ENCODE measurements around the gene GPRC5B. TPM values are rescaled to one million over a fixed set of nuclear protein-coding genes. Genes with fewer than 3 reads are reported as not detected.
A peak's percentile ranks its signal among the peaks of the same experiment; 100 is the strongest.

The GPRC5B gene
- total RNA-seq, 1 experiment from 2014 or later: 6.9 TPM

DNA sequence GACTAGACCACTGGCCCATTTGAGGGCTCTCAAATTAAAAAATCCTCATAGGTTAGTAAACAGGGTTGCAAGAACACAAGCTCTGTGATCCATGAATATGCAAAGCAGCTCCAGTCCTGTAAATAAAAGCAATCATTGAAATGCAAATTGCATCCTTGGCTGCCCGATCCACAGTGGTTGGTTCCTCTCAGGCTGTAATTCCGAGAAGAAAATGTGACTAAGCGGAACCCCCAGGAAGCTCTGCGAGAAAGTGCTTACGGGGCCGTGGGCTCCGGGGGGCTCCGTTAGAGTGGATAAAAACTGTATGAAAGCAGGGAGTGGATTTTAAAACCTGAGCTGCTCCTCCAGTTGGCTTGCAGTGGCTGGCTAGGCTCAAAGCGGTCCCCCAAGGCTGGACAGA is 2.5 kb downstream of the GPRC5B start:
- ChIA-PET POLR2A (ENCODE audit: low non-redundant PET) (no interaction called here), CTCF (interaction anchor here (1.1 kb wide), 2 partner anchors 25 to 281 kb away, joined by 4 to 5 read pairs; no protein-coding TSS in a partner anchor)
- intact Hi-C loops (cut with micrococcal nuclease; ENCODE audit: unreplicated experiment): loop anchor here (2.0 to 10.0 kb wide), 2 partner anchors 163 to 497 kb away; partner anchors contain the start of genes IQCK and KNOP1
- Histone ChIP-seq H3K36me3 (ENCODE audit: insufficient read depth, low read length, poor library complexity, severe bottlenecking) (no peaks in the 10 kb centered on the region), H3K27me3 (replicated peaks; ENCODE audit: insufficient read depth, low read depth, low read length, poor library complexity) (peaks cover 11% of the 10 kb centered on the region), H3K27ac (ENCODE audit: low read depth, low read length, poor library complexity, severe bottlenecking) (no peak overlapping the region), H3K4me1 (ENCODE audit: insufficient read depth, low read length, poor library complexity, severe bottlenecking) (peaks cover 23% of the 10 kb centered on the region), H3K4me3 (ENCODE audit: low read depth, low read length, poor library complexity, severe bottlenecking) (peak overlapping the region; percentile 48), H3K9me3 (ENCODE audit: low read depth, low read length, poor library complexity, severe bottlenecking) (no peaks in the 10 kb centered on the region)
- TF ChIP-seq, protein P1, sequence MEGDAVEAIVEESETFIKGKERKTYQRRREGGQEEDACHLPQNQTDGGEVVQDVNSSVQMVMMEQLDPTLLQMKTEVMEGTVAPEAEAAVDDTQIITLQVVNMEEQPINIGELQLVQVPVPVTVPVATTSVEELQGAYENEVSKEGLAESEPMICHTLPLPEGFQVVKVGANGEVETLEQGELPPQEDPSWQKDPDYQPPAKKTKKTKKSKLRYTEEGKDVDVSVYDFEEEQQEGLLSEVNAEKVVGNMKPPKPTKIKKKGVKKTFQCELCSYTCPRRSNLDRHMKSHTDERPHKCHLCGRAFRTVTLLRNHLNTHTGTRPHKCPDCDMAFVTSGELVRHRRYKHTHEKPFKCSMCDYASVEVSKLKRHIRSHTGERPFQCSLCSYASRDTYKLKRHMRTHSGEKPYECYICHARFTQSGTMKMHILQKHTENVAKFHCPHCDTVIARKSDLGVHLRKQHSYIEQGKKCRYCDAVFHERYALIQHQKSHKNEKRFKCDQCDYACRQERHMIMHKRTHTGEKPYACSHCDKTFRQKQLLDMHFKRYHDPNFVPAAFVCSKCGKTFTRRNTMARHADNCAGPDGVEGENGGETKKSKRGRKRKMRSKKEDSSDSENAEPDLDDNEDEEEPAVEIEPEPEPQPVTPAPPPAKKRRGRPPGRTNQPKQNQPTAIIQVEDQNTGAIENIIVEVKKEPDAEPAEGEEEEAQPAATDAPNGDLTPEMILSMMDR (conservative IDR thresholded peaks at IDR 0.05; ENCODE audit: low read depth, low read length): no peak
- no peak for TF ChIP-seq EZH2 (IDR thresholded peaks at IDR 0.05; ENCODE audit: borderline replicate concordance, low read depth, low read length, poor library complexity, severe bottlenecking)
- BruUV-seq (replicated peaks): no TSS peak
- DNase-seq (ENCODE audit: low spot score): peak; percentile 58

DNA sequence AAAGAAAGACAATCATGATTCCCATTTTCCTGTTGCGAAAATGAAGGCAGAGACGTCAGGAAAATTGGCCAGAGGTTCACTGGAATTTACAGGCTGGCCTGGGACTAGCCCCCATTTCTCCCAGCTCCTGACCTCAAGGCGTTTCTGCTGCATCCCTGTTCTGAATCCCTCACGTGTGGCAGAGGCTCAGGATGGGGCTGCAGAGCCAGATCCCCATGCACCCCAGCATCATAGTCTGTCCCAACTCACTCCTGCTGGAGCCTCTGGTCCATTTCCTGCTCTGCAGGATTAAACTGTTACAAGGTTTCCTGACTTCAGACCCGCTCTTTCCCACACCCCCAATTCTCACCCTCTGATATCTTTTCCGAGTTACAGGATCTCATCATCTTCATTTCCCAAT is 2.9 kb downstream of the GPRC5B start:
- peak overlapping the region; percentile 48 for H3K4me3 ChIP-seq (ENCODE audit: low read depth, low read length, poor library complexity, severe bottlenecking)
- no peak for DNase-seq (ENCODE audit: low spot score)
- TF ChIP-seq EZH2 (IDR thresholded peaks at IDR 0.05; ENCODE audit: borderline replicate concordance, low read depth, low read length, poor library complexity, severe bottlenecking): no peak
- TF ChIP-seq, protein P1 (conservative IDR thresholded peaks at IDR 0.05; ENCODE audit: low read depth, low read length): no peak
- H3K4me1 ChIP-seq (ENCODE audit: insufficient read depth, low read length, poor library complexity, severe bottlenecking): peaks cover 23% of the 10 kb centered on the region
- H3K36me3 ChIP-seq (ENCODE audit: insufficient read depth, low read length, poor library complexity, severe bottlenecking): no peaks in the 10 kb centered on the region
- BruUV-seq (replicated peaks): no TSS peak
- intact Hi-C loops (cut with micrococcal nuclease; ENCODE audit: unreplicated experiment): loop anchor here (2.0 to 10.0 kb wide), 2 partner anchors 163 to 497 kb away; partner anchors contain the start of genes IQCK and KNOP1
- no peak overlapping the region for H3K27ac ChIP-seq (ENCODE audit: low read depth, low read length, poor library complexity, severe bottlenecking)
- POLR2A ChIA-PET (ENCODE audit: low non-redundant PET): interaction anchor here (0.6 kb wide), 1 partner anchor 240 kb away, joined by 4 read pairs; no protein-coding TSS in a partner anchor
- CTCF ChIA-PET: interaction anchor here (1.1 kb wide), 2 partner anchors 26 to 280 kb away, joined by 4 to 5 read pairs; no protein-coding TSS in a partner anchor
- H3K9me3 ChIP-seq (ENCODE audit: low read depth, low read length, poor library complexity, severe bottlenecking): no peaks in the 10 kb centered on the region
- peaks cover 11% of the 10 kb centered on the region for H3K27me3 ChIP-seq (replicated peaks; ENCODE audit: insufficient read depth, low read depth, low read length, poor library complexity)

DNA sequence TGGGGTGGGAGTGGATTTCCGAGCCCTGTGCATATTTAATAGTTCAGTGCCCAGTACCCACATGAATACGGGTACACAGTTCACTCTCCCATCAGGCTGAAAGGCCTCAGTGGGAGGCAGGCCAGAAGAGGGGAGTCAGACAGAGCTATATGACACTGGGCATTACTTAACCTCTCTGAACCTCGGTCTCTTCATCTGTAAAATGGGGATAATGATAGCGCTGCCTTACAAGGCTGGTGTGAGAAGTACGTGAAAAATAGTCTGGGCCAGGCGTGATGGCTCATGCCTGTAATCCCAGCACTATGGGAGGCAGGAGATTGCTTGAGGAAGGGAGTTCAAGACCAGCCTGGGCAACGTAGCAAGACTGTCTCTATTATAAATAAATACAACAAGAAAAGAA is 3.6 kb downstream of the GPRC5B start:
- Histone ChIP-seq H3K27ac (ENCODE audit: low read depth, low read length, poor library complexity, severe bottlenecking) (no peak overlapping the region), H3K36me3 (ENCODE audit: insufficient read depth, low read length, poor library complexity, severe bottlenecking) (no peaks in the 10 kb centered on the region), H3K4me3 (ENCODE audit: low read depth, low read length, poor library complexity, severe bottlenecking) (no peak overlapping the region), H3K4me1 (ENCODE audit: insufficient read depth, low read length, poor library complexity, severe bottlenecking) (peaks cover 30% of the 10 kb centered on the region), H3K27me3 (replicated peaks; ENCODE audit: insufficient read depth, low read depth, low read length, poor library complexity) (peaks cover 11% of the 10 kb centered on the region), H3K9me3 (ENCODE audit: low read depth, low read length, poor library complexity, severe bottlenecking) (no peaks in the 10 kb centered on the region)
- POLR2A ChIA-PET (ENCODE audit: low non-redundant PET): interaction anchor here (0.6 kb wide), 1 partner anchor 240 kb away, joined by 4 read pairs; no protein-coding TSS in a partner anchor
- no peak for DNase-seq (ENCODE audit: low spot score)
- CTCF ChIA-PET: no interaction called here
- BruUV-seq (replicated peaks): no TSS peak
- no peak for TF ChIP-seq EZH2 (IDR thresholded peaks at IDR 0.05; ENCODE audit: borderline replicate concordance, low read depth, low read length, poor library complexity, severe bottlenecking)
- TF ChIP-seq, protein P1 (conservative IDR thresholded peaks at IDR 0.05; ENCODE audit: low read depth, low read length): no peak
- intact Hi-C loops (cut with micrococcal nuclease; ENCODE audit: unreplicated experiment): loop anchor here (10.0 kb wide), 1 partner anchor 496 kb away; no protein-coding TSS in a partner anchor
